ENCODE measurements around the gene NLRP9. TPM values are rescaled to one million over a fixed set of nuclear protein-coding genes. Genes with fewer than 3 reads are reported as not detected.

NLRP9 gene
- polyA plus RNA-seq, 2 of the 4 experiments (the other 2 are of a cell fraction) = not detected

DNA sequence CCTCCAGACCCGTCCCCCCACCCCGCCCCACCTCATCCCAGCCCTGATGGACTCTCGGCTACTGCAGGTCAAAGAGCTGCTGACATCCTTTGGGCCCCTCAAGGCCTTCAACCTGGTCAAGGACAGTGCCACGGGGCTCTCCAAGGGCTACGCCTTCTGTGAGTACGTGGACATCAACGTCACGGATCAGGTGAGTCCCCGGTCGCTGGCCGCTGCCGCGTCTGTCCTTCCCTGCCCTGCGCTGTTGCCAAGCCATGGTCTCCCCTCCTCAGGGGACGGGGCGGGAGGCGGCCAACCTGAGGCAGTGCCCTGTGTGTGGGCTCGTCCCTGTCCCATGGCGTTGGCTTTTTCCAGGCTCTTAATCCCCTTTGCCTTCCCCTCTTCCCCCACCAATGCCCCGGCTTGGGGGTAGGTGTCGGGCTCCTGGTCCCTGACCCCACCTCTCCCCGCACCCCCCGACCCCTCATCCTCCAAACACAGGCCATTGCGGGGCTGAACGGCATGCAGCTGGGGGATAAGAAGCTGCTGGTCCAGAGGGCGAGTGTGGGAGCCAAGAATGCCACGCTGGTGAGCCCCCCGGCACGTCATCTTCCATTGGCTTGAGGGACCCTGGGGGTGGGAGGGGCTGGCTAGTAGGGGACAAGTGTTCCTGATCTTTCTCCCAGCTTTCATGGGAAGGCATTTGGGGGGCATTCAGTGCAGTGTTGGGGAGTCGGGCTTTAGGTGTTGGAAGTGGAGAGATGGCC lies 69.4 kb downstream of the NLRP9 start:
- TF ChIP-seq POLR2A (IDR thresholded peaks at IDR 0.05; ENCODE audit: low read length) (no peak), CEBPB (IDR thresholded peaks at IDR 0.05) (no peak), RNF2 (IDR thresholded peaks at IDR 0.05; ENCODE audit: borderline replicate concordance, low read depth) (no peak), KDM1A (IDR thresholded peaks at IDR 0.05; ENCODE audit: low read depth) (no peak)
- TF ChIP-seq, protein P1, sequence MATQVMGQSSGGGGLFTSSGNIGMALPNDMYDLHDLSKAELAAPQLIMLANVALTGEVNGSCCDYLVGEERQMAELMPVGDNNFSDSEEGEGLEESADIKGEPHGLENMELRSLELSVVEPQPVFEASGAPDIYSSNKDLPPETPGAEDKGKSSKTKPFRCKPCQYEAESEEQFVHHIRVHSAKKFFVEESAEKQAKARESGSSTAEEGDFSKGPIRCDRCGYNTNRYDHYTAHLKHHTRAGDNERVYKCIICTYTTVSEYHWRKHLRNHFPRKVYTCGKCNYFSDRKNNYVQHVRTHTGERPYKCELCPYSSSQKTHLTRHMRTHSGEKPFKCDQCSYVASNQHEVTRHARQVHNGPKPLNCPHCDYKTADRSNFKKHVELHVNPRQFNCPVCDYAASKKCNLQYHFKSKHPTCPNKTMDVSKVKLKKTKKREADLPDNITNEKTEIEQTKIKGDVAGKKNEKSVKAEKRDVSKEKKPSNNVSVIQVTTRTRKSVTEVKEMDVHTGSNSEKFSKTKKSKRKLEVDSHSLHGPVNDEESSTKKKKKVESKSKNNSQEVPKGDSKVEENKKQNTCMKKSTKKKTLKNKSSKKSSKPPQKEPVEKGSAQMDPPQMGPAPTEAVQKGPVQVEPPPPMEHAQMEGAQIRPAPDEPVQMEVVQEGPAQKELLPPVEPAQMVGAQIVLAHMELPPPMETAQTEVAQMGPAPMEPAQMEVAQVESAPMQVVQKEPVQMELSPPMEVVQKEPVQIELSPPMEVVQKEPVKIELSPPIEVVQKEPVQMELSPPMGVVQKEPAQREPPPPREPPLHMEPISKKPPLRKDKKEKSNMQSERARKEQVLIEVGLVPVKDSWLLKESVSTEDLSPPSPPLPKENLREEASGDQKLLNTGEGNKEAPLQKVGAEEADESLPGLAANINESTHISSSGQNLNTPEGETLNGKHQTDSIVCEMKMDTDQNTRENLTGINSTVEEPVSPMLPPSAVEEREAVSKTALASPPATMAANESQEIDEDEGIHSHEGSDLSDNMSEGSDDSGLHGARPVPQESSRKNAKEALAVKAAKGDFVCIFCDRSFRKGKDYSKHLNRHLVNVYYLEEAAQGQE (IDR thresholded peaks at IDR 0.05) = no peak
- ChIA-PET CTCF (interaction anchor here (1.0 to 10.0 kb wide), 4 partner anchors 12 to 37 kb away, joined by 3 to 97 read pairs (median 16); partner anchors contain the start of gene U2AF2), POLR2A (interaction anchor here (1.0 to 2.5 kb wide), 2 partner anchors 14 to 21 kb away, joined by 4 to 12 read pairs; partner anchors contain the start of gene U2AF2)
- H3K4me2 ChIP-seq = no peak overlapping the region
- ATAC-seq (no peak), DNase-seq (ENCODE audit: low read depth in 1 of 2, low spot score in 1 of 2) (no peak), FAIRE-seq (no peak)
- H3K9me3 ChIP-seq = no peaks in the 10 kb centered on the region
- H3K4me3 ChIP-seq = no peak overlapping the region
- H3K4me1 ChIP-seq = peaks cover 43% of the 10 kb centered on the region
- no peak overlapping the region for H3K27ac ChIP-seq
- WGBS (ENCODE audit: missing lambda C conversion rate) = 90% methylated on average over 24 of the region's 30 CpGs

DNA sequence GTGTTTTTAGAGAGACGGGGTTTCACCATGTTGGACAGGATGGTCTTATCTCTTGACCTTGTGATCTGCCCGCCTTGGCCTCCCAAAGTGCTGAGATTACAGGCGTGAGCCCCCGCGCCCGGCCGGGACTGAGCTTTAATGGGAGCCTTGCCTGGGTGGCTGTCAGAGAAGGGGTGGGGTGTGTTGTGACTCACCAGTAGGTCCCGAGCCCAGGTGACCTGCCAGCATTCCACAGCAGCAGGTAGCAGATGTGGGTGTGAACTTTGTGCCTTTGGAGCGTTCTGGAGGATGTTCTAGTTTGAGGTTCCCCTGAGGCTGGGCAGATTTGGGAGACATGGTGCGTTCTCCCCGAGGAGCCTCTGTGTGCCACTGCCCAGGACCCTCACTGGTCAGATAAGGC lies 70.2 kb downstream of the NLRP9 start:
- POLR2A ChIA-PET = interaction anchor here (1.0 to 2.5 kb wide), 2 partner anchors 13 to 21 kb away, joined by 4 to 12 read pairs; partner anchors contain the start of gene U2AF2

DNA sequence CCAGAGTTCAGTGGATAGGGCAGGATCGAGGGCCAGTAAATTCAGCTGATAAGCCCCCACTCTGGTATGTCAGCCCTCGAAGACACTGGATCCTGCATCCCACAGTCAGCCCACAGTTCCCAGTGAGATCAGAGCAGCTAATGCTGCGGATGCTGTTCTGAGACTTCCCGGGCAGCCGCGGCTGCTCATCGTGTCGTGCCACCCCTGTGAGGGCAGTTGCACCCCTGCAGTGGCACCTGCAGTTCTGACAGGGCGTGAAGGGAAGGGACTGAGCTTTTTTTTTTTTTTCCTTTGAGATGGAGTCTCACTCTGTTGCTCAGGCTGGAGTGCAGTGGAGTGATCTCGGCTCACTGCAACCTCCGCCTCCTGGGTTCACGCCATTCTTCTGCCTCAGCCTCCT lies 70.7 kb downstream of the NLRP9 start:
- Histone ChIP-seq H3K4me1 (peaks cover 30% of the 10 kb centered on the region), H3K4me3 (no peak overlapping the region), H3K4me2 (no peak overlapping the region), H3K9me3 (no peaks in the 10 kb centered on the region), H3K27ac (no peak overlapping the region)
- FAIRE-seq (no peak), ATAC-seq (no peak), DNase-seq (ENCODE audit: low read depth in 1 of 2, low spot score in 1 of 2) (no peak)
- 90% methylated on average over 12 of the region's 12 CpGs for WGBS (ENCODE audit: missing lambda C conversion rate)
- ChIA-PET POLR2A (interaction anchor here (2.5 kb wide), 1 partner anchor 13 kb away, joined by 12 read pairs; the partner anchor contains the start of gene U2AF2), CTCF (interaction anchor here (0.7 to 10.0 kb wide), 3 partner anchors 10 to 18 kb away, joined by 3 to 97 read pairs (median 5); partner anchors contain the start of gene U2AF2)
- TF ChIP-seq ZC3H11A (IDR thresholded peaks at IDR 0.05) (no peak), ZFP36 (IDR thresholded peaks at IDR 0.05; ENCODE audit: borderline replicate concordance, partially characterized antibody) (no peak), HDAC2 (IDR thresholded peaks at IDR 0.05) (no peak), EHF (CRISPR knock-in tag; IDR thresholded peaks at IDR 0.05) (no peak), RCOR1 (IDR thresholded peaks at IDR 0.05; ENCODE audit: low read depth, low read length) (no peak), RARB (CRISPR knock-in tag; IDR thresholded peaks at IDR 0.05) (no peak), RNF2 (IDR thresholded peaks at IDR 0.05; ENCODE audit: borderline replicate concordance, low read depth) (no peak)
- TF ChIP-seq, protein P2, sequence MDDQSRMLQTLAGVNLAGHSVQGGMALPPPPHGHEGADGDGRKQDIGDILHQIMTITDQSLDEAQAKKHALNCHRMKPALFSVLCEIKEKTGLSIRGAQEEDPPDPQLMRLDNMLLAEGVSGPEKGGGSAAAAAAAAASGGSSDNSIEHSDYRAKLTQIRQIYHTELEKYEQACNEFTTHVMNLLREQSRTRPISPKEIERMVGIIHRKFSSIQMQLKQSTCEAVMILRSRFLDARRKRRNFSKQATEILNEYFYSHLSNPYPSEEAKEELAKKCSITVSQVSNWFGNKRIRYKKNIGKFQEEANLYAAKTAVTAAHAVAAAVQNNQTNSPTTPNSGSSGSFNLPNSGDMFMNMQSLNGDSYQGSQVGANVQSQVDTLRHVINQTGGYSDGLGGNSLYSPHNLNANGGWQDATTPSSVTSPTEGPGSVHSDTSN (IDR thresholded peaks at IDR 0.05) = no peak
- TF ChIP-seq, protein P1 (IDR thresholded peaks at IDR 0.05) = no peak

More for the DNA sequence above, 70.2 kb downstream of the NLRP9 start:
- Histone ChIP-seq H3K4me3 (no peak overlapping the region), H3K27ac (no peak overlapping the region), H3K4me1 (peaks cover 35% of the 10 kb centered on the region), H3K4me2 (no peak overlapping the region), H3K9me3 (no peaks in the 10 kb centered on the region)
- no peak for FAIRE-seq
- TF ChIP-seq CEBPB (IDR thresholded peaks at IDR 0.05) (no peak), POLR2AphosphoS2 (conservative IDR thresholded peaks at IDR 0.05; ENCODE audit: low read length) (0 out of 2 replicates have a peak, but pooled peaks have one; percentile 54), CBX8 (IDR thresholded peaks at IDR 0.05) (no peak)
- TF ChIP-seq, protein P3, sequence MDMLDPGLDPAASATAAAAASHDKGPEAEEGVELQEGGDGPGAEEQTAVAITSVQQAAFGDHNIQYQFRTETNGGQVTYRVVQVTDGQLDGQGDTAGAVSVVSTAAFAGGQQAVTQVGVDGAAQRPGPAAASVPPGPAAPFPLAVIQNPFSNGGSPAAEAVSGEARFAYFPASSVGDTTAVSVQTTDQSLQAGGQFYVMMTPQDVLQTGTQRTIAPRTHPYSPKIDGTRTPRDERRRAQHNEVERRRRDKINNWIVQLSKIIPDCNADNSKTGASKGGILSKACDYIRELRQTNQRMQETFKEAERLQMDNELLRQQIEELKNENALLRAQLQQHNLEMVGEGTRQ (IDR thresholded peaks at IDR 0.05) = no peak
- TF ChIP-seq, protein P1 (IDR thresholded peaks at IDR 0.05) = no peak
- no peak for ATAC-seq
- 85% methylated on average over 10 of the region's 11 CpGs for WGBS (ENCODE audit: missing lambda C conversion rate)
- CTCF ChIA-PET = interaction anchor here (1.1 to 10.0 kb wide), 2 partner anchors 15 to 18 kb away, joined by 3 to 97 read pairs; partner anchors contain the start of gene U2AF2
- DNase-seq (ENCODE audit: low read depth in 1 of 2, low spot score in 1 of 2) = no peak

Data from A549 (cell line).